ENCODE results near the gene STAG2. TPM values are rescaled to one million over a fixed set of nuclear protein-coding genes. Genes with fewer than 3 reads are reported as not detected.

The STAG2 gene
- total and polyA plus RNA-seq, 2 experiments from 2014 or later: 16.5 to 70.9 TPM

- H3K36me3 ChIP-seq (replicated peaks; ENCODE audit: insufficient read depth, low read depth): no peaks in the 10 kb centered on the region
- no peaks in the 10 kb centered on the region for H3K9me2 ChIP-seq (replicated peaks; ENCODE audit: insufficient read depth)
- TF ChIP-seq EZH2 (IDR thresholded peaks at IDR 0.05; ENCODE audit: borderline replicate concordance): no peak
- TF ChIP-seq CTCF (IDR thresholded peaks at IDR 0.05; ENCODE audit: poor library complexity): no peak
- TF ChIP-seq EZH2phosphoT487 (IDR thresholded peaks at IDR 0.05; ENCODE audit: low read depth, severe bottlenecking, unreplicated experiment): no peak
- WGBS (ENCODE audit: low lambda C conversion rate, missing lambda C conversion rate): 30% methylated on average over 2 of the region's 2 CpGs
- H3K27me3 ChIP-seq: no peaks in the 10 kb centered on the region
- H3K79me2 ChIP-seq: peaks cover 72% of the 10 kb centered on the region
- DNase-seq (ENCODE audit: low spot score): no peak
- peaks cover 45% of the 10 kb centered on the region for H4K20me1 ChIP-seq (ENCODE audit: insufficient read depth, poor library complexity, severe bottlenecking)
- peaks cover 5% of the 10 kb centered on the region for H3K4me1 ChIP-seq (ENCODE audit: insufficient read depth)
- no peaks in the 10 kb centered on the region for H3K9me3 ChIP-seq (ENCODE audit: low read depth)
- H2AFZ ChIP-seq: no peak overlapping the region
- H3K4me2 ChIP-seq: peak overlapping the region; percentile 75
- H3K4me3 ChIP-seq: peak overlapping the region; percentile 23
- H3K27ac ChIP-seq: peak overlapping the region; percentile 70
Measured at GRCh38 chrX:123964156-123964834, 2.8 kb downstream of the STAG2 start.

- Histone ChIP-seq H3K9me3 (ENCODE audit: low read depth) (no peaks in the 10 kb centered on the region), H3K4me3 (no peak overlapping the region), H3K27ac (no peak overlapping the region), H3K4me2 (peak overlapping the region; percentile 75), H3K79me2 (peaks cover 84% of the 10 kb centered on the region), H3K9me2 (replicated peaks; ENCODE audit: insufficient read depth) (no peaks in the 10 kb centered on the region), H4K20me1 (ENCODE audit: insufficient read depth, poor library complexity, severe bottlenecking) (peaks cover 58% of the 10 kb centered on the region), H3K4me1 (ENCODE audit: insufficient read depth) (peaks cover 5% of the 10 kb centered on the region), H3K27me3 (no peaks in the 10 kb centered on the region), H3K36me3 (replicated peaks; ENCODE audit: insufficient read depth, low read depth) (no peaks in the 10 kb centered on the region), H2AFZ (no peak overlapping the region)
- WGBS (ENCODE audit: low lambda C conversion rate, missing lambda C conversion rate): 90% methylated on average over 6 of the region's 6 CpGs
- TF ChIP-seq CTCF (IDR thresholded peaks at IDR 0.05; ENCODE audit: poor library complexity): no peak
- no peak for TF ChIP-seq EZH2 (IDR thresholded peaks at IDR 0.05; ENCODE audit: borderline replicate concordance)
- TF ChIP-seq EZH2phosphoT487 (IDR thresholded peaks at IDR 0.05; ENCODE audit: low read depth, severe bottlenecking, unreplicated experiment): no peak
- DNase-seq (ENCODE audit: low spot score): no peak
Measured at GRCh38 chrX:123965712-123966111, 4.2 kb downstream of the STAG2 start.

- Histone ChIP-seq H3K79me2 (peaks cover 92% of the 10 kb centered on the region), H3K4me2 (no peak overlapping the region), H3K9me2 (replicated peaks; ENCODE audit: insufficient read depth) (no peaks in the 10 kb centered on the region), H3K27ac (no peak overlapping the region), H4K20me1 (ENCODE audit: insufficient read depth, poor library complexity, severe bottlenecking) (peaks cover 63% of the 10 kb centered on the region), H3K27me3 (no peaks in the 10 kb centered on the region), H3K4me1 (ENCODE audit: insufficient read depth) (peaks cover 5% of the 10 kb centered on the region), H3K9me3 (ENCODE audit: low read depth) (no peaks in the 10 kb centered on the region), H3K36me3 (replicated peaks; ENCODE audit: insufficient read depth, low read depth) (no peaks in the 10 kb centered on the region), H3K4me3 (no peak overlapping the region), H2AFZ (no peak overlapping the region)
- TF ChIP-seq CTCF (IDR thresholded peaks at IDR 0.05; ENCODE audit: poor library complexity): no peak
- TF ChIP-seq EZH2phosphoT487 (IDR thresholded peaks at IDR 0.05; ENCODE audit: low read depth, severe bottlenecking, unreplicated experiment): no peak
- no peak for TF ChIP-seq EZH2 (IDR thresholded peaks at IDR 0.05; ENCODE audit: borderline replicate concordance)
- 90% methylated on average over 7 of the region's 7 CpGs for WGBS (ENCODE audit: low lambda C conversion rate, missing lambda C conversion rate)
- DNase-seq (ENCODE audit: low spot score): no peak
Measured at GRCh38 chrX:123967497-123967896, 6.0 kb downstream of the STAG2 start.
